ENCODE results near the gene MAN1B1.

DNA sequence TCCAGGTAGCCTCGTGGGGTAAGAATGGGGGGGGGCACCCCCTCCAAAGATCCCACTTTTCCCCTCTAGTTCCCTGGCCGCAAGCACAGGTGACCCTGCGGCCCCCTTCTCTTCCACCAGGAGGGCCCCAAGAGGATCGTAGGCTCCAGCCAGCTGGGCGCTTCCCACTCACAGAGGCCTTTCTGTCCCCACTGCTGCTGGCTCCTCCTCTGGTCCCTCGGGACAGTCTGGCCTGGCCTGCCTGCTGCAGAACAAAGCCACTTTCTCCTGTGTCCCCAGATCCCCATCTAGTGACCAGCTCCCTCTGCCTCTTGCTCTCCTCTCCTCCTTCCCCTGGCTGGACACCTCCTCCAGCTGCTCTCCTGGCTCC is 15.9 kb upstream of the MAN1B1 start:
- TF ChIP-seq, protein P1, sequence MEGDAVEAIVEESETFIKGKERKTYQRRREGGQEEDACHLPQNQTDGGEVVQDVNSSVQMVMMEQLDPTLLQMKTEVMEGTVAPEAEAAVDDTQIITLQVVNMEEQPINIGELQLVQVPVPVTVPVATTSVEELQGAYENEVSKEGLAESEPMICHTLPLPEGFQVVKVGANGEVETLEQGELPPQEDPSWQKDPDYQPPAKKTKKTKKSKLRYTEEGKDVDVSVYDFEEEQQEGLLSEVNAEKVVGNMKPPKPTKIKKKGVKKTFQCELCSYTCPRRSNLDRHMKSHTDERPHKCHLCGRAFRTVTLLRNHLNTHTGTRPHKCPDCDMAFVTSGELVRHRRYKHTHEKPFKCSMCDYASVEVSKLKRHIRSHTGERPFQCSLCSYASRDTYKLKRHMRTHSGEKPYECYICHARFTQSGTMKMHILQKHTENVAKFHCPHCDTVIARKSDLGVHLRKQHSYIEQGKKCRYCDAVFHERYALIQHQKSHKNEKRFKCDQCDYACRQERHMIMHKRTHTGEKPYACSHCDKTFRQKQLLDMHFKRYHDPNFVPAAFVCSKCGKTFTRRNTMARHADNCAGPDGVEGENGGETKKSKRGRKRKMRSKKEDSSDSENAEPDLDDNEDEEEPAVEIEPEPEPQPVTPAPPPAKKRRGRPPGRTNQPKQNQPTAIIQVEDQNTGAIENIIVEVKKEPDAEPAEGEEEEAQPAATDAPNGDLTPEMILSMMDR (IDR thresholded peaks at IDR 0.05), result no peak
- TF ChIP-seq POLR2AphosphoS5 (IDR thresholded peaks at IDR 0.05), result no peak
- TF ChIP-seq POLR2A (IDR thresholded peaks at IDR 0.05), result no peak
- TF ChIP-seq EP300 (IDR thresholded peaks at IDR 0.05), result no peak
